Calu3 (cell line): Measurements from ENCODE around the gene CELSR1. TPM values are rescaled to one million over a fixed set of nuclear protein-coding genes. Genes with fewer than 3 reads are reported as not detected.
"Not testable (repeated sequence)": the region's sequence is repeated elsewhere in the genome, so short reads cannot be mapped to it uniquely, and the experiment has no call there.

Experiments
- BruUV-seq: library from RNA; stranded (reverse); fragments of 400-500 nt; replicated peaks from 2 replicates; lab custom pipeline; 2021; lab: Mats Ljungman, UMichigan
- CTCF ChIA-PET: fragments of 300-600 bp; sonication (Branson Sonifier 250); formaldehyde crosslinking; loops from one replicate; lab custom pipeline; 2022; ENCODE audit warnings: antibody characterized with exemption; lab: Charles Lee
- DNase-seq: peaks from one replicate; pipeline ENCODE4 v3.0.0; 2022
- H3K27ac Mint-ChIP-seq: one replicate; pipeline ENCODE4 v1.8.0; 2022; ENCODE audit warnings: mixed read lengths; ENCODE audit not compliant: unreplicated experiment
- H3K27me3 Mint-ChIP-seq: one replicate; pipeline ENCODE4 v1.8.0; 2022; ENCODE audit warnings: mixed read lengths; ENCODE audit not compliant: unreplicated experiment
- H3K36me3 Mint-ChIP-seq: one replicate; pipeline ENCODE4 v1.8.0; 2022; ENCODE audit warnings: mild to moderate bottlenecking, moderate library complexity, mixed read lengths; ENCODE audit not compliant: insufficient read depth, unreplicated experiment
- H3K4me1 Mint-ChIP-seq: one replicate; pipeline ENCODE4 v1.8.0; 2022; ENCODE audit warnings: mild to moderate bottlenecking, low read depth, mixed read lengths; ENCODE audit not compliant: unreplicated experiment
- H3K4me3 Mint-ChIP-seq: one replicate; pipeline ENCODE4 v1.8.0; 2022; ENCODE audit warnings: mild to moderate bottlenecking, low read depth, moderate library complexity, mixed read lengths; ENCODE audit not compliant: unreplicated experiment
- H3K9me3 Mint-ChIP-seq: one replicate; pipeline ENCODE4 v1.8.0; 2022; ENCODE audit warnings: low read depth, mixed read lengths; ENCODE audit not compliant: unreplicated experiment
- intact Hi-C: fragments of 100-400 bp; cut with micrococcal nuclease; formaldehyde crosslinking; loops from one replicate; pipeline ENCODE4 v1.10.0; 2022; ENCODE audit not compliant: unreplicated experiment
- total RNA-seq: library from RNA; stranded (reverse); gene quantifications from 2 replicates; pipeline ENCODE4 v1.2.3, GENCODE V29; 2022
- TF ChIP-seq, protein P1 (sequence below): fragments of 200-600 bp; IDR thresholded peaks from one replicate; pipeline ENCODE4 v1.8.0; 2022; ENCODE audit warnings: antibody characterized with exemption; ENCODE audit not compliant: unreplicated experiment

CELSR1 gene
- total RNA-seq, 1 experiment from 2014 or later, result 45.5 TPM

DNA sequence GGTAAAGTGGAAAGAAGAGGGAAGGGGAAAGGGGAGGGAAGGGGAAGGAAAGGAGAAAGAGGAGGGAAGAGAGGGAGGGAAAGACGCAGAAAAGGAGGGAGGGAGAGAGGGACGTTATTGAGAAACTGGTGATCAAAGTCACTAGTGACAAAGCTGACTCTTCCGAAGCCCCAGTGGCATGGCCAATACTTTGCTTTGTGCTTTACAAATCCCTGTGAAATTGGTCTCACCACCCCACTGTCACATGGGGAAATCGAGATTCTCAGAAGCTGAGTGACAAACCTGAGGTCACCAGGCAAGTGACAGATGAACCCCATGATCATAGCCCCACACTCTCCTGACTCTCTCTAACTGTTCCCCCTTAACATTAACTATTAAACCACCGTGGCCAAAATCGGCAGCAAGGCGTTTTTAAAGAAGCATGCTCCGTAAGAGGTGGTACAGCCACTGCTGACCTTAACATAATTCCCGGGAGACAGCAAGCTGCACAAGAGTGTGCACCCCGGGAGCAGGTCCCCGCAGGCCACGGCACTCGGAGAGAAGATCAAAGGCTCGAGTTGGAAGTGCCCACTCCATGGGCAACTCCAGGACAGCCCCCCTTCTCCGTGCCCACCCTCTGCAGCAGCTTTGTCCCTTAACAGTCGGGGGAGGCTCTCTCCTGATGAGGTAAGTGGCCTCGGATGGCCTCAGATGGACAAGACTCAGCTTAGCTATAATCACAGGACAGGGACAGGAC, 34.8 kb downstream of the CELSR1 start:
- no peak for DNase-seq
- intact Hi-C loops, result no loop called here
- CTCF ChIA-PET, result no interaction called here
- H3K36me3 Mint-ChIP-seq, result no peaks in the 10 kb centered on the region
- peaks cover 17% of the 10 kb centered on the region for H3K4me1 Mint-ChIP-seq
- TF ChIP-seq, protein P1, sequence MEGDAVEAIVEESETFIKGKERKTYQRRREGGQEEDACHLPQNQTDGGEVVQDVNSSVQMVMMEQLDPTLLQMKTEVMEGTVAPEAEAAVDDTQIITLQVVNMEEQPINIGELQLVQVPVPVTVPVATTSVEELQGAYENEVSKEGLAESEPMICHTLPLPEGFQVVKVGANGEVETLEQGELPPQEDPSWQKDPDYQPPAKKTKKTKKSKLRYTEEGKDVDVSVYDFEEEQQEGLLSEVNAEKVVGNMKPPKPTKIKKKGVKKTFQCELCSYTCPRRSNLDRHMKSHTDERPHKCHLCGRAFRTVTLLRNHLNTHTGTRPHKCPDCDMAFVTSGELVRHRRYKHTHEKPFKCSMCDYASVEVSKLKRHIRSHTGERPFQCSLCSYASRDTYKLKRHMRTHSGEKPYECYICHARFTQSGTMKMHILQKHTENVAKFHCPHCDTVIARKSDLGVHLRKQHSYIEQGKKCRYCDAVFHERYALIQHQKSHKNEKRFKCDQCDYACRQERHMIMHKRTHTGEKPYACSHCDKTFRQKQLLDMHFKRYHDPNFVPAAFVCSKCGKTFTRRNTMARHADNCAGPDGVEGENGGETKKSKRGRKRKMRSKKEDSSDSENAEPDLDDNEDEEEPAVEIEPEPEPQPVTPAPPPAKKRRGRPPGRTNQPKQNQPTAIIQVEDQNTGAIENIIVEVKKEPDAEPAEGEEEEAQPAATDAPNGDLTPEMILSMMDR, result no peak
- no peaks in the 10 kb centered on the region for H3K9me3 Mint-ChIP-seq
- H3K27me3 Mint-ChIP-seq, result no peaks in the 10 kb centered on the region
- BruUV-seq, result no TSS peak
- no peak overlapping the region for H3K27ac Mint-ChIP-seq
- H3K4me3 Mint-ChIP-seq, result no peak overlapping the region

DNA sequence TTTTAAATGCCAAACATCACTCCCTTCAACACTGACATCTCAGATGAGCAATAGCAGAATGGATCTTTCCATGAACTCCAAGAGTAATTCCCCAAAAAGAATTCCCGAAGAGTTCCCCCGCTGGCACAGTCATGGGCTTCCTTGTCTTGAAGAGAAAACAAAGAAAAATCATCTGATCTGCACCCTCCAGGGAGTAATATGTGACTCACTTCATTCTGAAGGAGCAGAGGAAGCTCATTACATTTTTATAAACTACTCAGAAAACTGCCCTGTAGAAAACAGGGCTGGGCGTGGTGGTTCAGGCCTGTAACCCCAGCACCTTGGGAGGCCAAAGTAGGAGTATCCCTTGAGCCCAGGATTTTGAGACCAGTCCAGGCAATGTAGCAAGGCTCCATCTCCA, 35.7 kb downstream of the CELSR1 start:
- no peak overlapping the region for H3K4me3 Mint-ChIP-seq
- H3K9me3 Mint-ChIP-seq, result no peaks in the 10 kb centered on the region
- intact Hi-C loops, result no loop called here
- no peaks in the 10 kb centered on the region for H3K36me3 Mint-ChIP-seq
- CTCF ChIA-PET, result interaction anchor here (0.7 kb wide), 1 partner anchor 1674 kb away, joined by 6 read pairs; no protein-coding TSS in a partner anchor
- H3K27me3 Mint-ChIP-seq, result no peaks in the 10 kb centered on the region
- TF ChIP-seq, protein P1, result no peak
- H3K27ac Mint-ChIP-seq, result peak overlapping the region; percentile 47
- H3K4me1 Mint-ChIP-seq, result peaks cover 17% of the 10 kb centered on the region
- BruUV-seq, result no TSS peak
- peak; percentile 14 for DNase-seq

DNA sequence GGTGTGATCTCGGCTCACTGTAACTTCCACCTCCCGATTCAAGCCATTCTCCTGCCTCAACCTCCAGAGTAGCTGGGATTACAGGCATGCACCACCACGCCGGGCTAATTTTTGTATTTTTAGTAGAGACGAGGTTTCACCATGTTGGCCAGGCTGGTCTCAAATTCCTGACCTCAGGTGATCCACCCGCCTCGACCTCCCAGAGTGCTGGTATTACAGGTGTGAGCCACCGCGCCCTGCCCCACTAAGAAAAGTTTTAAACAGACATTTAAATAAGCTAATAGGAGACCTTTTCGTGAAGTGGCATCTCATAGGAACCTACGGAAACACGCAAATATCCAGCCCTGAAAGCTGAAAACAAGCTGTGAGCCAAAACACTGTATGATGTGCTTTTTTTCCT, 36.2 kb downstream of the CELSR1 start:
- H3K4me3 Mint-ChIP-seq, intact Hi-C loops, H3K9me3 Mint-ChIP-seq, H3K27me3 Mint-ChIP-seq, H3K36me3 Mint-ChIP-seq, DNase-seq, BruUV-seq: not testable (repeated sequence)
- peaks cover 17% of the 10 kb centered on the region for H3K4me1 Mint-ChIP-seq
- CTCF ChIA-PET, result interaction anchor here (0.7 kb wide), 1 partner anchor 1674 kb away, joined by 6 read pairs; no protein-coding TSS in a partner anchor
- peak overlapping the region; percentile 47 for H3K27ac Mint-ChIP-seq

DNA sequence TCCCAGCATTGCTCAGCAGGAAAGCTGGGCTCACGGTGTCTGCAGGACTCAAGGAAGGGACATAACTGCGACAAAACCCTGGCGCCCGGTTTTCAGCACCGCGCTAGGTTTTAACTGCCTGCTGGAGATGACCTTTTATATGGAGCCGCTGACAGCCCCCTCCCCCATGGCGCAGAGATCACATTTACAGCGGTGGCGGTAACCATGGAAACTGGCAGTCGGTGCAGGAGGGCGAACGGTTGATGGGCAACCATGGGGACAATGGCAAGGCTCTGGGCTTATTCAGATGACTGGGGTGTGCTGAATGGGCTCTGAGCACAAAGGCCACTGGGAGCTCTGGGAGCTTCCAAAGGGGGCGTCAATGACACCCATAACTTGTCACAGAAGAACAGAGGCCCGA, 37.2 kb downstream of the CELSR1 start:
- no peaks in the 10 kb centered on the region for H3K9me3 Mint-ChIP-seq
- H3K4me1 Mint-ChIP-seq, result peaks cover 17% of the 10 kb centered on the region
- no TSS peak for BruUV-seq
- H3K27ac Mint-ChIP-seq, result no peak overlapping the region
- DNase-seq, result no peak
- H3K36me3 Mint-ChIP-seq, result no peaks in the 10 kb centered on the region
- TF ChIP-seq, protein P1, result no peak
- H3K27me3 Mint-ChIP-seq, result no peaks in the 10 kb centered on the region
- no peak overlapping the region for H3K4me3 Mint-ChIP-seq
- CTCF ChIA-PET, result no interaction called here
- intact Hi-C loops, result no loop called here

DNA sequence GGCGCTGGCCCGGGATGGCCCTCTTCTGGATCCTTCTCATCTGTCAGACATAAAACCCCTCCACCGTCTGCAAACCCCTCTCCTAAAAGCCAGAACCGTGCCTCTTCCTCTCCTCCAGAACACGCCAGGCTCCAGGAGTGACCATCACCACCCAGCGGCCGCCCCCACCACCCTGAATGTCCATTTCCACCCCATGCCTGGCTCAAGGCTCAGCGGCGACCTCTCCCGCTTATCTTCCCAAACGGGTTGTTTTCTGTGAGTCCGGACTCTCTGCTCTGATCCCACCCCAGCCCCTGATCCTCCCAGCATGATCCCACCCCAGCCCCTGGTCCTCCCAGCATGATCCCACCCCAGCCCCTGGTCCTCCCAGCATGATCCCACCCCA, 37.6 kb downstream of the CELSR1 start:
- BruUV-seq, result no TSS peak
- TF ChIP-seq, protein P1, result no peak
- Mint-ChIP-seq H3K4me1 (peaks cover 17% of the 10 kb centered on the region), H3K27ac (no peak overlapping the region), H3K36me3 (no peaks in the 10 kb centered on the region), H3K9me3 (no peaks in the 10 kb centered on the region), H3K27me3 (no peaks in the 10 kb centered on the region), H3K4me3 (no peak overlapping the region)
- intact Hi-C loops, result no loop called here
- DNase-seq, result no peak
- CTCF ChIA-PET, result no interaction called here
